ENCODE data around the gene CYLD.
A peak's percentile ranks its signal among the peaks of the same experiment; 100 is the strongest.

CYLD gene

DNA sequence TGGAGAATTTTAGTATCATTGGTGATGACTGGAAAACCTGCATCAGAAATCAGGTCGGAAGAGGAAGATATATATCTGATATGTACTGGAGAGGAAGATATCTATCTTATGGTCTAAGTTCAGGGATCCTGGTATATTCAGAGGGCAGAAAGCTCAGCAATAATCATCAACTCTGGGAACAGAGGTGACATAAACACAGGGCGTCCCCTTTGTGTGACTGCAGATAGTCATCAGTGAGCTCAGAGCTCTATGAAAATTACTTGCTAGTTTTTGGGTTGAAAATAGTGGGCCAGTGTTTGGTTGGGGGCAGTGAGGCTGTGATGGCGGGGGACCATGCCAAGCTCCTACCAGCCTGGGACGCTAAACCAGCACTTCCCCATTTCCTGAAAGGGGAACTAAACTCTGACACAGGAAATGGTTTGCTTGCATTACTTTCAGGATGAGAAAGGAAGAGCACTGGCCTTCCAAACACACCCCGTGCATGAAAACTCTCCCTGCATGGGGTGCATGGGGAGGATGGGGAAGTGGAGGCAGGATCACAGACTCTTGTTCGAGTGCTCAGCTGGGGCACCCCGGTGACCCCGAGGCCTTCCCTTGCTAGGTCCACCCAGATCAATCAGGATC is 32.7 kb upstream of the CYLD start:
- no peak overlapping the region for H2BK120ac ChIP-seq (ENCODE audit: low read depth, low read length)
- no peak overlapping the region for H2BK15ac ChIP-seq (replicated peaks; ENCODE audit: low read depth)
- H3K18ac ChIP-seq (ENCODE audit: low read length) = no peak overlapping the region
- H3K56ac ChIP-seq (ENCODE audit: low read length) = no peak overlapping the region
- no peak overlapping the region for H3K4me2 ChIP-seq (ENCODE audit: low read length)
- H3K9ac ChIP-seq (ENCODE audit: low read length) = no peak overlapping the region
- no peaks in the 10 kb centered on the region for H3K79me1 ChIP-seq (ENCODE audit: low read length)
- no peak overlapping the region for H4K5ac ChIP-seq (ENCODE audit: low read length)
- H3K4ac ChIP-seq (ENCODE audit: low read depth, low read length) = no peak overlapping the region
- no peaks in the 10 kb centered on the region for H3K79me2 ChIP-seq (ENCODE audit: control insufficient read depth, insufficient read depth, low read length)
- H3K4me1 ChIP-seq (ENCODE audit: control insufficient read depth, low read depth, low read length) = peaks cover 8% of the 10 kb centered on the region
- H3K27me3 ChIP-seq (ENCODE audit: insufficient read depth, low read length, poor library complexity) = no peaks in the 10 kb centered on the region
- no peak overlapping the region for H4K8ac ChIP-seq (ENCODE audit: low read depth, low read length)
- H3K23ac ChIP-seq (ENCODE audit: low read length) = no peak overlapping the region
- H3K27ac ChIP-seq (ENCODE audit: low read depth, low read length) = no peak overlapping the region
- no peak for DNase-seq
- H3K36me3 ChIP-seq (ENCODE audit: control insufficient read depth, insufficient read depth, low read length) = no peaks in the 10 kb centered on the region
- no peak overlapping the region for H2AK5ac ChIP-seq (ENCODE audit: low read length)
- no peak overlapping the region for H2BK5ac ChIP-seq (ENCODE audit: low read length)
- WGBS (ENCODE audit: extremely low coverage, insufficient coverage, low lambda C conversion rate) = no CpG with 5 or more reads among the region's 8 CpGs
- H3K4me3 ChIP-seq (ENCODE audit: low read length) = no peak overlapping the region

DNA sequence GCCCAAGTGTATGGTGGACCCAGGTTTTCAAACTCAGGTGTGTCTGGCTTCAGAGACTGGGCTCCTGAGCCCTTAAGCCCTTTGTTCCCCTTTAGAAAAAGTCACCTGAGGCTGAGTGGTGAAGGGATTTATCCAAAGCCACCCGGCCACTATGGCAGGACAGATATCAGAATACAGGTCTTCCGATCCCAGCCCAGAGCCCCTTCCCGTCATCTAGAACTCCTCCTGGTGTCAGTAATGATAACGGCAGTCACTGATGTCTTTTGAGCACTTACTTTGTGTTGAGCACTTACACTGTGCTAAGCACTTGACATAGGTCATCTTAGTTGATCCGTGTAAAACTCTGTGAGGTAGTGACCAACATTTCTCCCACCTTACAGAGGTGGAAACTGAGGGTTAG is 31.9 kb upstream of the CYLD start:
- WGBS (ENCODE audit: extremely low coverage, insufficient coverage, low lambda C conversion rate) = no CpG with 5 or more reads among the region's 5 CpGs
- no peak overlapping the region for H3K4ac ChIP-seq (ENCODE audit: low read depth, low read length)
- H3K56ac ChIP-seq (ENCODE audit: low read length) = no peak overlapping the region
- no peak overlapping the region for H4K5ac ChIP-seq (ENCODE audit: low read length)
- H2BK120ac ChIP-seq (ENCODE audit: low read depth, low read length) = no peak overlapping the region
- no peaks in the 10 kb centered on the region for H3K79me2 ChIP-seq (ENCODE audit: control insufficient read depth, insufficient read depth, low read length)
- no peak overlapping the region for H2AK5ac ChIP-seq (ENCODE audit: low read length)
- no peak overlapping the region for H3K23ac ChIP-seq (ENCODE audit: low read length)
- no peak overlapping the region for H3K27ac ChIP-seq (ENCODE audit: low read depth, low read length)
- DNase-seq = peak; percentile 34
- H2BK5ac ChIP-seq (ENCODE audit: low read length) = no peak overlapping the region
- no peak overlapping the region for H2BK15ac ChIP-seq (replicated peaks; ENCODE audit: low read depth)
- no peaks in the 10 kb centered on the region for H3K27me3 ChIP-seq (ENCODE audit: insufficient read depth, low read length, poor library complexity)
- H4K8ac ChIP-seq (ENCODE audit: low read depth, low read length) = no peak overlapping the region
- H3K79me1 ChIP-seq (ENCODE audit: low read length) = no peaks in the 10 kb centered on the region
- no peak overlapping the region for H3K4me2 ChIP-seq (ENCODE audit: low read length)
- H3K36me3 ChIP-seq (ENCODE audit: control insufficient read depth, insufficient read depth, low read length) = no peaks in the 10 kb centered on the region
- H3K18ac ChIP-seq (ENCODE audit: low read length) = no peak overlapping the region
- no peak overlapping the region for H3K9ac ChIP-seq (ENCODE audit: low read length)
- peaks cover 8% of the 10 kb centered on the region for H3K4me1 ChIP-seq (ENCODE audit: control insufficient read depth, low read depth, low read length)
- H3K4me3 ChIP-seq (ENCODE audit: low read length) = no peak overlapping the region

DNA sequence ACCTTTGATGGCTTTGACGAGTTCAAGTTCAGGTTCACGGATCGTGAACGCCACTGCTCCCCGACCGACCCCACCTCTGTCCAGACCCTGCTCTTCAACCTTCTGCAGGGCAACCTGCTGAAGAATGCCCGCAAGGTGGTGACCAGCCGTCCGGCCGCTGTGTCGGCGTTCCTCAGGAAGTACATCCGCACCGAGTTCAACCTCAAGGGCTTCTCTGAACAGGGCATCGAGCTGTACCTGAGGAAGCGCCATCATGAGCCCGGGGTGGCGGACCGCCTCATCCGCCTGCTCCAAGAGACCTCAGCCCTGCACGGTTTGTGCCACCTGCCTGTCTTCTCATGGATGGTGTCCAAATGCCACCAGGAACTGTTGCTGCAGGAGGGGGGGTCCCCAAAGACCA is 30.8 kb upstream of the CYLD start:
- H3K27me3 ChIP-seq (ENCODE audit: insufficient read depth, low read length, poor library complexity) = no peaks in the 10 kb centered on the region
- no peak overlapping the region for H2BK15ac ChIP-seq (replicated peaks; ENCODE audit: low read depth)
- H3K56ac ChIP-seq (ENCODE audit: low read length) = no peak overlapping the region
- no peak overlapping the region for H2BK5ac ChIP-seq (ENCODE audit: low read length)
- H3K23ac ChIP-seq (ENCODE audit: low read length) = no peak overlapping the region
- H2BK120ac ChIP-seq (ENCODE audit: low read depth, low read length) = no peak overlapping the region
- no CpG with 5 or more reads among the region's 21 CpGs for WGBS (ENCODE audit: extremely low coverage, insufficient coverage, low lambda C conversion rate)
- H4K5ac ChIP-seq (ENCODE audit: low read length) = no peak overlapping the region
- H3K18ac ChIP-seq (ENCODE audit: low read length) = no peak overlapping the region
- H3K4me2 ChIP-seq (ENCODE audit: low read length) = no peak overlapping the region
- H3K79me1 ChIP-seq (ENCODE audit: low read length) = no peaks in the 10 kb centered on the region
- H3K4me3 ChIP-seq (ENCODE audit: low read length) = no peak overlapping the region
- H3K27ac ChIP-seq (ENCODE audit: low read depth, low read length) = no peak overlapping the region
- no peak overlapping the region for H4K8ac ChIP-seq (ENCODE audit: low read depth, low read length)
- H3K36me3 ChIP-seq (ENCODE audit: control insufficient read depth, insufficient read depth, low read length) = no peaks in the 10 kb centered on the region
- no peak overlapping the region for H3K9ac ChIP-seq (ENCODE audit: low read length)
- H3K4me1 ChIP-seq (ENCODE audit: control insufficient read depth, low read depth, low read length) = peaks cover 8% of the 10 kb centered on the region
- H3K79me2 ChIP-seq (ENCODE audit: control insufficient read depth, insufficient read depth, low read length) = no peaks in the 10 kb centered on the region
- no peak overlapping the region for H2AK5ac ChIP-seq (ENCODE audit: low read length)
- H3K4ac ChIP-seq (ENCODE audit: low read depth, low read length) = no peak overlapping the region
- no peak for DNase-seq

DNA sequence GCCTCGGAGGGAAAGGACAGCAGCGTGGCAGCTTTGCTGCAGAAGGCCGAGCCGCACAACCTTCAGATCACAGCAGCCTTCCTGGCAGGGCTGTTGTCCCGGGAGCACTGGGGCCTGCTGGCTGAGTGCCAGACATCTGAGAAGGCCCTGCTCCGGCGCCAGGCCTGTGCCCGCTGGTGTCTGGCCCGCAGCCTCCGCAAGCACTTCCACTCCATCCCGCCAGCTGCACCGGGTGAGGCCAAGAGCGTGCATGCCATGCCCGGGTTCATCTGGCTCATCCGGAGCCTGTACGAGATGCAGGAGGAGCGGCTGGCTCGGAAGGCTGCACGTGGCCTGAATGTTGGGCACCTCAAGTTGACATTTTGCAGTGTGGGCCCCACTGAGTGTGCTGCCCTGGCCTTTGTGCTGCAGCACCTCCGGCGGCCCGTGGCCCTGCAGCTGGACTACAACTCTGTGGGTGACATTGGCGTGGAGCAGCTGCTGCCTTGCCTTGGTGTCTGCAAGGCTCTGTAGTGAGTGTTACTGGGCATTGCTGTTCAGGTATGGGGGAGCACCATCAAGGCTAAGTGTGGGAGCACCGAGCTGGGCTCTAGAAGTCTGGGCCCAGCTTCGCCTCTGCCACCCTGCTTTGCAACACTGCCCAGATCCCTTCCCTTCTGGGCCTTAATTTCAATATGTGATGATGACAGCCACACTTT is 29.9 kb upstream of the CYLD start:
- no peak overlapping the region for H2AK5ac ChIP-seq (ENCODE audit: low read length)
- H2BK15ac ChIP-seq (replicated peaks; ENCODE audit: low read depth) = no peak overlapping the region
- no peaks in the 10 kb centered on the region for H3K79me1 ChIP-seq (ENCODE audit: low read length)
- H3K9ac ChIP-seq (ENCODE audit: low read length) = no peak overlapping the region
- no peak overlapping the region for H2BK120ac ChIP-seq (ENCODE audit: low read depth, low read length)
- H3K27me3 ChIP-seq (ENCODE audit: insufficient read depth, low read length, poor library complexity) = no peaks in the 10 kb centered on the region
- no peak overlapping the region for H2BK5ac ChIP-seq (ENCODE audit: low read length)
- no peak overlapping the region for H3K4me2 ChIP-seq (ENCODE audit: low read length)
- H4K8ac ChIP-seq (ENCODE audit: low read depth, low read length) = no peak overlapping the region
- no peaks in the 10 kb centered on the region for H3K79me2 ChIP-seq (ENCODE audit: control insufficient read depth, insufficient read depth, low read length)
- WGBS (ENCODE audit: extremely low coverage, insufficient coverage, low lambda C conversion rate) = no CpG with 5 or more reads among the region's 25 CpGs
- no peak overlapping the region for H3K23ac ChIP-seq (ENCODE audit: low read length)
- H3K4me1 ChIP-seq (ENCODE audit: control insufficient read depth, low read depth, low read length) = peaks cover 8% of the 10 kb centered on the region
- no peak overlapping the region for H3K4me3 ChIP-seq (ENCODE audit: low read length)
- no peaks in the 10 kb centered on the region for H3K36me3 ChIP-seq (ENCODE audit: control insufficient read depth, insufficient read depth, low read length)
- H3K27ac ChIP-seq (ENCODE audit: low read depth, low read length) = no peak overlapping the region
- DNase-seq = no peak
- H3K56ac ChIP-seq (ENCODE audit: low read length) = no peak overlapping the region
- H3K4ac ChIP-seq (ENCODE audit: low read depth, low read length) = no peak overlapping the region
- H3K18ac ChIP-seq (ENCODE audit: low read length) = no peak overlapping the region
- H4K5ac ChIP-seq (ENCODE audit: low read length) = no peak overlapping the region

DNA sequence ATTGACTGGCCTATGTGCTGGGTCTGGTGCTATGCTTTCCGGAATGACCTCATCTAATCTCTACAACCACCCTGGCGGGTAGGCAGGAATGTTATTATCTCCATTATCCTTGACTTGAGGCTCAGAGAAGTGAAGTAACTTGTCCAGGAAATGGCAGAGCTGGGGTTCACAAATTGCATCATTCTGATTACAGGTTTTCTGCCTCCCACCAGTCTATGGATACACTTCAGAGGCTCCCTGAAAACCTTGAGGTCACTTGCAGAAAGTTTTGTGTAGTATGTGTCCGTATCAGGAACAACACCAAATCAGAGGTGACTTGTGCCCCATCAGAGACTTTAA is 29.4 kb upstream of the CYLD start:
- Histone ChIP-seq H3K9ac (ENCODE audit: low read length) (no peak overlapping the region), H2BK15ac (replicated peaks; ENCODE audit: low read depth) (no peak overlapping the region), H2BK5ac (ENCODE audit: low read length) (no peak overlapping the region), H2AK5ac (ENCODE audit: low read length) (no peak overlapping the region), H3K4me1 (ENCODE audit: control insufficient read depth, low read depth, low read length) (peaks cover 8% of the 10 kb centered on the region), H3K27me3 (ENCODE audit: insufficient read depth, low read length, poor library complexity) (no peaks in the 10 kb centered on the region), H3K79me2 (ENCODE audit: control insufficient read depth, insufficient read depth, low read length) (no peaks in the 10 kb centered on the region), H3K27ac (ENCODE audit: low read depth, low read length) (no peak overlapping the region), H3K23ac (ENCODE audit: low read length) (no peak overlapping the region), H2BK120ac (ENCODE audit: low read depth, low read length) (no peak overlapping the region), H3K79me1 (ENCODE audit: low read length) (no peaks in the 10 kb centered on the region), H3K36me3 (ENCODE audit: control insufficient read depth, insufficient read depth, low read length) (no peaks in the 10 kb centered on the region), H3K56ac (ENCODE audit: low read length) (no peak overlapping the region), H3K4me3 (ENCODE audit: low read length) (no peak overlapping the region), H3K4me2 (ENCODE audit: low read length) (no peak overlapping the region), H4K8ac (ENCODE audit: low read depth, low read length) (no peak overlapping the region), H4K5ac (ENCODE audit: low read length) (no peak overlapping the region), H3K4ac (ENCODE audit: low read depth, low read length) (no peak overlapping the region), H3K18ac (ENCODE audit: low read length) (no peak overlapping the region)
- DNase-seq = peak; percentile 72
- WGBS (ENCODE audit: extremely low coverage, insufficient coverage, low lambda C conversion rate) = no CpG with 5 or more reads among the region's 3 CpGs

DNA sequence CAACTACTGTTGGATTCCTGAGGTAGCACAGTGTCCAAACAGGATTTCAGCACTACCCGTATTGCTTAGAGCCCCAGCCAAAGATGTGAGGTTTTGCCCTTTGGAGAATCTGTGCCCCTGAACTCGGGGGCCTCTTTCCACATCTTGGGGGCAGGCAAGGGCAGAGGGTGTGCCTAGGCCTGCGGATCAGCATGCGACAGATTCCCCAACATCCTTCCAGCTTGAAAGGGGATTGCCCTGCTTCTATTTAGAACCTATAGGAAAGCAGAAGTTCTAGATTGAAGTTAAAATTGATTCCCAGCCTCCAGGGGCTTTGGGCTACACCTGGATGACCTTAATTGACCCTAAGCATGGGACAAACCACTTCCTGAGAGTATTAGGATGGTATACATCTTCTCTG is 28.9 kb upstream of the CYLD start:
- Histone ChIP-seq H3K18ac (ENCODE audit: low read length) (no peak overlapping the region), H3K79me2 (ENCODE audit: control insufficient read depth, insufficient read depth, low read length) (no peaks in the 10 kb centered on the region), H3K4me2 (ENCODE audit: low read length) (no peak overlapping the region), H3K4me3 (ENCODE audit: low read length) (no peak overlapping the region), H2BK15ac (replicated peaks; ENCODE audit: low read depth) (no peak overlapping the region), H3K4me1 (ENCODE audit: control insufficient read depth, low read depth, low read length) (peaks cover 8% of the 10 kb centered on the region), H3K79me1 (ENCODE audit: low read length) (no peaks in the 10 kb centered on the region), H3K4ac (ENCODE audit: low read depth, low read length) (no peak overlapping the region), H3K23ac (ENCODE audit: low read length) (no peak overlapping the region), H3K9ac (ENCODE audit: low read length) (no peak overlapping the region), H3K27me3 (ENCODE audit: insufficient read depth, low read length, poor library complexity) (no peaks in the 10 kb centered on the region), H3K36me3 (ENCODE audit: control insufficient read depth, insufficient read depth, low read length) (no peaks in the 10 kb centered on the region), H2AK5ac (ENCODE audit: low read length) (no peak overlapping the region), H4K5ac (ENCODE audit: low read length) (no peak overlapping the region), H3K27ac (ENCODE audit: low read depth, low read length) (no peak overlapping the region), H2BK120ac (ENCODE audit: low read depth, low read length) (no peak overlapping the region), H4K8ac (ENCODE audit: low read depth, low read length) (no peak overlapping the region), H2BK5ac (ENCODE audit: low read length) (no peak overlapping the region), H3K56ac (ENCODE audit: low read length) (no peak overlapping the region)
- no peak for DNase-seq
- WGBS (ENCODE audit: extremely low coverage, insufficient coverage, low lambda C conversion rate) = no CpG with 5 or more reads among the region's 4 CpGs

Data from mesendoderm (in vitro differentiated cells).